ENCODE measurements around the gene RUNDC3A. TPM values are rescaled to one million over a fixed set of nuclear protein-coding genes. Genes with fewer than 3 reads are reported as not detected.

RUNDC3A gene
- total RNA-seq, 2 donors from 2014 or later: 1.7 to 4.5 TPM

GRCh38 chr17:44315760-44316731 lies 7.6 kb downstream of the RUNDC3A start:
- no peak overlapping the region for H3K27ac ChIP-seq
- H3K9me3 ChIP-seq: no peaks in the 10 kb centered on the region
- peaks cover 6 to 19% of the 10 kb centered on the region in 2 donors for H3K27me3 ChIP-seq
- TF ChIP-seq CTCF (IDR thresholded peaks at IDR 0.05): no peak
- peaks cover 18% of the 10 kb centered on the region for H3K36me3 ChIP-seq
- H3K4me3 ChIP-seq: no peak overlapping the region
- peaks cover 0 to 17% of the 10 kb centered on the region in 2 donors for H3K4me1 ChIP-seq
- DNase-seq (ENCODE audit: low spot score): no peak

DNA sequence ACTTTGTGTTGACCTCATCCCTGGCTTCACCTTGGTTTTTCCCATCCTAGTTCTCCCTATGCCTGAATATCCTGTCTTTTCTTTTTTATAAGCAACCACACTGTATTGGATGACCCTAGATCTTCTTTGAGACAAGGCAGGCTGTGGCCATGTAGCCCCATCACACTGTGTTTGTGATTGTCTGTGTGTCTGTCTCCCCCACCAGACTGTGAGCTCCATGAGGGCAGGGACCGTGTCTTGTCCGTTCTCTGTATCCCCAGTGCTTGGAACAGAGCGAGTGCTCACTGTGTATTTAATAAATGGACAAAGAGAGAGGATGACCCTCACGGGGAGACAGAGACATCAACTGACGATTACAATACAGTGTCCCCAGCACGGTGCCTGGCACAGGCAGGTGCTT lies 9.1 kb downstream of the RUNDC3A start:
- H3K27me3 ChIP-seq: peaks cover 6 to 19% of the 10 kb centered on the region in 2 donors

DNA sequence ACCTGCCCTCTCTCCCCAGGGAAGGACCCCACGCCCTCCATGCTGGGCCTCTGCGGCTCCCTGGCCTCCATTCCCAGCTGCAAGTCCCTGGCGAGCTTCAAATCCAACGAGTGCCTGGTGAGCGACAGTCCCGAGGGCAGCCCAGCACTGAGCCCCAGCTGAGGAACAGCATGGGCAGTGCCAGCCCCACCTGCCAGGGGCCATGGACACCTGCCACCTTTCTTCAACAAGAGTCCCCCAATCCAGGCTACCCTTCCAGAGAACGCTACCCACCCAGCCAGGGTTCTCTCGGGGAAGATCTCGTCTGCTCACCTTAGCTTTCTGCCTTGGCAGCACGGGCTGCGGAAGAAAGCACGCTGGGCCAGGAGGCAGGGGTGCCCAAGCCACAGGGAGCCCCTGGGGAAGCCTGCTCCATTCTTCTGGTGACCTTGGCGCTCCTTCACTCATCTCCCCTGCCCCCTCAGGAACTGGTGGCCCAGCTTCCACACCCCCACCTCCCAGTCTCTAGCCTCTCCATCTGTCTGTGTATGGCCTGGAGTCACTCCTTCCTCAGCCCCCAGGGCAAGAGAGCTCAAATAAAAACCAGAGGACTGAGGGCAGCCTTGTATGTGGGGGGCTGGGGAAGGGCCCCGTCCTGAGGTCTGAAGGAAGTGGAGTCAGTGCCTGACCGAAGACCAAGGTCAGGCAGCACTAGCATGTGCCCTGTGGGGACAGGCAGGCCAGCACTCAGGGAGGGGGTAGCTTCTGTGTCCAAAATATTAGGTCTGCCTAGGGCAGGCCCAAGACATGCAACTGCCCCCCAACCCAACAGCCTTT lies 9.9 kb downstream of the RUNDC3A start:
- DNase-seq (ENCODE audit: low spot score): no peak

More for the DNA sequence above, 9.1 kb downstream of the RUNDC3A start:
- Histone ChIP-seq H3K4me3 (no peak overlapping the region), H3K36me3 (peaks cover 27% of the 10 kb centered on the region), H3K27ac (no peak overlapping the region), H3K4me1 (peaks cover 0 to 17% of the 10 kb centered on the region in 2 donors), H3K9me3 (no peaks in the 10 kb centered on the region)
- no peak for DNase-seq (ENCODE audit: low spot score)
- no peak for TF ChIP-seq CTCF (IDR thresholded peaks at IDR 0.05)

GRCh38 chr17:44320066-44320465 lies 11.7 kb downstream of the RUNDC3A start:
- no peaks in the 10 kb centered on the region for H3K9me3 ChIP-seq
- TF ChIP-seq CTCF (IDR thresholded peaks at IDR 0.05): no peak
- DNase-seq (ENCODE audit: low spot score): no peak
- H3K27me3 ChIP-seq: peaks cover 6 to 11% of the 10 kb centered on the region in 2 donors
- H3K4me1 ChIP-seq: peaks cover 0 to 27% of the 10 kb centered on the region in 2 donors
- no peak overlapping the region for H3K27ac ChIP-seq
- H3K4me3 ChIP-seq: no peak overlapping the region
- peaks cover 27% of the 10 kb centered on the region for H3K36me3 ChIP-seq

More for the DNA sequence above, 9.9 kb downstream of the RUNDC3A start:
- peaks cover 6 to 19% of the 10 kb centered on the region in 2 donors for H3K27me3 ChIP-seq
- TF ChIP-seq CTCF (IDR thresholded peaks at IDR 0.05): no peak
- H3K27ac ChIP-seq: no peak overlapping the region
- peaks cover 0 to 24% of the 10 kb centered on the region in 2 donors for H3K4me1 ChIP-seq
- H3K4me3 ChIP-seq: no peak overlapping the region
- peaks cover 27% of the 10 kb centered on the region for H3K36me3 ChIP-seq
- H3K9me3 ChIP-seq: no peaks in the 10 kb centered on the region

- peaks cover 0 to 25% of the 10 kb centered on the region in 2 donors for H3K4me1 ChIP-seq
- no peaks in the 10 kb centered on the region for H3K9me3 ChIP-seq
- no peak overlapping the region for H3K27ac ChIP-seq
- DNase-seq (ENCODE audit: low spot score): no peak
- peaks cover 0 to under 1% of the 10 kb centered on the region in 2 donors for H3K27me3 ChIP-seq
- peaks cover 27% of the 10 kb centered on the region for H3K36me3 ChIP-seq
- no peak for TF ChIP-seq CTCF (IDR thresholded peaks at IDR 0.05)
- no peak overlapping the region for H3K4me3 ChIP-seq
Measured at GRCh38 chr17:44321246-44322120, 13.1 kb downstream of the RUNDC3A start.
